PC-3 (cell line): Measurements from ENCODE around the gene DRC3. TPM values are rescaled to one million over a fixed set of nuclear protein-coding genes. Genes with fewer than 3 reads are reported as not detected.

Source experiments
- ATAC-seq: fragments of 200-7000 bp; cut with Tn5 transposase; 2 replicates; pipeline ENCODE4 v1.9.1; 2020; ENCODE audit warnings: mild to moderate bottlenecking, moderate library complexity
- BruUV-seq: library from RNA; stranded (reverse); fragments of 400-500 nt; replicated peaks from 2 replicates; lab custom pipeline; 2021; lab: Mats Ljungman, UMichigan
- CTCF ChIA-PET: fragments of 300-600 bp; sonication (Branson Sonifier 250); formaldehyde crosslinking; loops from one replicate; lab custom pipeline; 2022; ENCODE audit warnings: antibody characterized with exemption; lab: Charles Lee
- POLR2A ChIA-PET: fragments of 300-600 bp; sonication (Branson Sonifier 250); formaldehyde crosslinking; loops from one replicate; lab custom pipeline; 2022; ENCODE audit warnings: antibody characterized with exemption; ENCODE audit not compliant: unreplicated experiment; lab: Charles Lee
- DNase-seq: peaks from one replicate; pipeline ENCODE4 v3.0.0-alpha.2; 2015
- H2AFZ ChIP-seq: fragments of 300-600 bp; sonication (generic); 2 replicates; pipeline ENCODE4 v1.6.0; 2016; ENCODE audit warnings: antibody characterized with exemption, low read length
- H3F3A ChIP-seq: fragments of 300-600 bp; sonication (generic); one replicate; pipeline ENCODE4 v1.6.0; 2017; ENCODE audit warnings: antibody characterized with exemption, low read length, control low read depth, mild to moderate bottlenecking; ENCODE audit not compliant: unreplicated experiment
- H3K27ac ChIP-seq: fragments of 300-600 bp; sonication (generic); 2 replicates; pipeline ENCODE4 v1.5.1; 2016; ENCODE audit warnings: mild to moderate bottlenecking, low read length
- H3K27me3 ChIP-seq: fragments of 300-600 bp; sonication (generic); 2 replicates; pipeline ENCODE4 v1.6.1; 2016; ENCODE audit warnings: low read length, mixed read lengths
- H3K36me3 ChIP-seq: fragments of 300-600 bp; sonication (generic); 2 replicates; pipeline ENCODE4 v1.6.1; 2016; ENCODE audit warnings: low read depth, mixed run types, low read length, mixed read lengths
- H3K4me1 ChIP-seq: fragments of 300-600 bp; sonication (generic); 2 replicates; pipeline ENCODE4 v1.5.1; 2016; ENCODE audit warnings: low read length; ENCODE audit not compliant: insufficient read depth
- H3K4me2 ChIP-seq: fragments of 300-600 bp; sonication (generic); 2 replicates; pipeline ENCODE4 v1.6.0; 2016; ENCODE audit warnings: low read length
- H3K4me3 ChIP-seq: fragments of 300-600 bp; sonication (generic); 2 replicates; pipeline ENCODE4 v1.5.1; 2016; ENCODE audit warnings: mild to moderate bottlenecking, low read length, mixed read lengths
- H3K79me2 ChIP-seq: fragments of 300-600 bp; sonication (generic); 2 replicates; pipeline ENCODE4 v1.6.1; 2017; ENCODE audit warnings: low read length, mixed read lengths
- H3K9ac ChIP-seq: fragments of 300-600 bp; sonication (generic); 2 replicates; pipeline ENCODE4 v1.6.0; 2016; ENCODE audit warnings: mild to moderate bottlenecking, low read length
- H3K9me2 ChIP-seq: fragments of 300-600 bp; sonication (generic); replicated peaks from 2 replicates; pipeline ENCODE4 v1.6.1; 2016; ENCODE audit warnings: mixed run types, low read length, mixed read lengths
- H3K9me3 ChIP-seq: fragments of 300-600 bp; sonication (generic); 2 replicates; pipeline ENCODE4 v1.6.1; 2016; ENCODE audit warnings: low read length, mixed read lengths
- H4K20me1 ChIP-seq: fragments of 300-600 bp; sonication (generic); 2 replicates; pipeline ENCODE4 v1.6.1; 2016; ENCODE audit warnings: low read length, mixed read lengths
- EZH2 ChIP-seq: fragments of 300-600 bp; sonication (generic); IDR thresholded peaks from one replicate; pipeline ENCODE4 v1.6.1; 2017; ENCODE audit warnings: antibody characterized with exemption, mild to moderate bottlenecking, low read length; ENCODE audit not compliant: unreplicated experiment
- EZH2phosphoT487 ChIP-seq: fragments of 300-600 bp; sonication (generic); IDR thresholded peaks from 2 replicates; pipeline ENCODE4 v1.6.1; 2018; ENCODE audit warnings: mild to moderate bottlenecking, antibody characterized with exemption, low read length, borderline replicate concordance
- intact Hi-C: fragments of 100-400 bp; cut with micrococcal nuclease; formaldehyde crosslinking; loops from 2 replicates; pipeline ENCODE4 v1.9.0; 2023
- total RNA-seq: library from RNA; depleted of rRNA; stranded (reverse); fragments of >200 nt; gene quantifications from 2 replicates; pipeline ENCODE4 v1.2.3, GENCODE V29; 2014
- TF ChIP-seq, protein P1 (sequence below): fragments of 300-600 bp; sonication (generic); conservative IDR thresholded peaks from 2 replicates; pipeline ENCODE4 v1.5.1; 2017; ENCODE audit warnings: antibody characterized with exemption, low read depth, mild to moderate bottlenecking, low read length

DRC3 gene
- total RNA-seq, 1 experiment from 2014 or later, result 1.9 TPM

DNA sequence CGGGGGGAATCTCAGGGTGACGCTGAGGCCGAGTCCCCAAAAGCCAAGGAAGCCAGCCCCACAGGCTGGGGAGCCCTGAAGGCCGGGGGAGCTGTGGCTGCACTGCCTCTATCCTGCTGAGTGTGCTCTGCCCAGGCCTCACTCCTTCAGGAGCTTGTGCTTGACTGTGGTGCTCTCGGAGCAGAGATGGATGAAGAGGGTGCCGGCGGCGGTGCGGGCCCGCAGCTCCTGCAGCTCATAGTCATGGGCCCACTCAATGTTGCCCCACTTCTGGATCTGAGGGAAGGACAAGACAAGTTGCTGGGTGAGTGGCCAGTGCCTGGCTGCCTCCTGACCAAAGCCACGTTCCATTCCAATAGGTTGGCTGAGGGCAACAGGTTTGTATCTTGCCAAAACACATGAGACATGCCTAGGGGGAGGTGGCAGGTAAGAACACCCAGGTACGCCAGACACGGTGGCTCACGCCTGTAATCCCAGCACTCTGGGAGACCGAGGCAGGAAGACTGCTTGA, 45.8 kb downstream of the DRC3 start:
- no peak overlapping the region for H3K27ac ChIP-seq
- ChIA-PET CTCF (no interaction called here), POLR2A (no interaction called here)
- H3K9ac ChIP-seq, result no peak overlapping the region
- H3K27me3 ChIP-seq, result no peaks in the 10 kb centered on the region
- peaks cover 9% of the 10 kb centered on the region; the same call in 1 of the 2 replicates for H3K36me3 ChIP-seq
- H3K4me2 ChIP-seq, result no peak overlapping the region
- no peaks in the 10 kb centered on the region for H4K20me1 ChIP-seq
- no peaks in the 10 kb centered on the region for H3K9me2 ChIP-seq
- H3F3A ChIP-seq, result no peaks in the 10 kb centered on the region
- no TSS peak for BruUV-seq
- H3K4me1 ChIP-seq, result no peaks in the 10 kb centered on the region
- DNase-seq (no peak), ATAC-seq (no peak)
- H3K4me3 ChIP-seq, result no peak overlapping the region
- no peak overlapping the region for H2AFZ ChIP-seq
- no peaks in the 10 kb centered on the region for H3K79me2 ChIP-seq
- no peaks in the 10 kb centered on the region for H3K9me3 ChIP-seq
- TF ChIP-seq EZH2phosphoT487 (no peak), EZH2 (no peak)
- TF ChIP-seq, protein P1, sequence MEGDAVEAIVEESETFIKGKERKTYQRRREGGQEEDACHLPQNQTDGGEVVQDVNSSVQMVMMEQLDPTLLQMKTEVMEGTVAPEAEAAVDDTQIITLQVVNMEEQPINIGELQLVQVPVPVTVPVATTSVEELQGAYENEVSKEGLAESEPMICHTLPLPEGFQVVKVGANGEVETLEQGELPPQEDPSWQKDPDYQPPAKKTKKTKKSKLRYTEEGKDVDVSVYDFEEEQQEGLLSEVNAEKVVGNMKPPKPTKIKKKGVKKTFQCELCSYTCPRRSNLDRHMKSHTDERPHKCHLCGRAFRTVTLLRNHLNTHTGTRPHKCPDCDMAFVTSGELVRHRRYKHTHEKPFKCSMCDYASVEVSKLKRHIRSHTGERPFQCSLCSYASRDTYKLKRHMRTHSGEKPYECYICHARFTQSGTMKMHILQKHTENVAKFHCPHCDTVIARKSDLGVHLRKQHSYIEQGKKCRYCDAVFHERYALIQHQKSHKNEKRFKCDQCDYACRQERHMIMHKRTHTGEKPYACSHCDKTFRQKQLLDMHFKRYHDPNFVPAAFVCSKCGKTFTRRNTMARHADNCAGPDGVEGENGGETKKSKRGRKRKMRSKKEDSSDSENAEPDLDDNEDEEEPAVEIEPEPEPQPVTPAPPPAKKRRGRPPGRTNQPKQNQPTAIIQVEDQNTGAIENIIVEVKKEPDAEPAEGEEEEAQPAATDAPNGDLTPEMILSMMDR, result no peak
- intact Hi-C loops, result no loop called here

DNA sequence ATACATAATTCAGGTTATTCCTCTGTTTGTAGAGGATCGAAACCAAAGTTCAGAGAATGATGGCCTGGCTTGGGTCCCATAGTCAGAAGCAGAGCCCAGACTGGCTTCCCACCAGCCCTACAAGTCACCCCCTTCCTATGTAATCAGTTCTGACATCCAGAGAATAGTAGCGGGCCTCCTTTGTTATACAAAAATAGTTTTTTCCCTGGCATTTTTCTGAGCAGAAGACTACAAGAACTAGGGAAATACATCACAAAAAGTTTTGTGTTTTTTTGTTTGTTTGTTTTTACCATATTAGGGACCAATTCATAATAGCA, 47.1 kb downstream of the DRC3 start:
- no peak overlapping the region for H3K4me3 ChIP-seq
- no peak overlapping the region for H3K27ac ChIP-seq
- H4K20me1 ChIP-seq, result no peaks in the 10 kb centered on the region
- no peaks in the 10 kb centered on the region for H3K9me3 ChIP-seq
- ChIA-PET CTCF (no interaction called here), POLR2A (no interaction called here)
- no peak for TF ChIP-seq EZH2
- TF ChIP-seq, protein P1, result no peak
- TF ChIP-seq EZH2phosphoT487, result no peak
- H3K36me3 ChIP-seq, result peaks cover 9% of the 10 kb centered on the region
- DNase-seq, result no peak
- no peak overlapping the region for H2AFZ ChIP-seq
- H3K9ac ChIP-seq, result no peak overlapping the region
- no peak for ATAC-seq
- no peaks in the 10 kb centered on the region for H3K9me2 ChIP-seq
- no peak overlapping the region for H3K4me2 ChIP-seq
- H3K4me1 ChIP-seq, result no peaks in the 10 kb centered on the region
- H3F3A ChIP-seq, result no peaks in the 10 kb centered on the region
- intact Hi-C loops, result no loop called here
- no peaks in the 10 kb centered on the region for H3K27me3 ChIP-seq
- BruUV-seq, result no TSS peak
- H3K79me2 ChIP-seq, result no peaks in the 10 kb centered on the region

DNA sequence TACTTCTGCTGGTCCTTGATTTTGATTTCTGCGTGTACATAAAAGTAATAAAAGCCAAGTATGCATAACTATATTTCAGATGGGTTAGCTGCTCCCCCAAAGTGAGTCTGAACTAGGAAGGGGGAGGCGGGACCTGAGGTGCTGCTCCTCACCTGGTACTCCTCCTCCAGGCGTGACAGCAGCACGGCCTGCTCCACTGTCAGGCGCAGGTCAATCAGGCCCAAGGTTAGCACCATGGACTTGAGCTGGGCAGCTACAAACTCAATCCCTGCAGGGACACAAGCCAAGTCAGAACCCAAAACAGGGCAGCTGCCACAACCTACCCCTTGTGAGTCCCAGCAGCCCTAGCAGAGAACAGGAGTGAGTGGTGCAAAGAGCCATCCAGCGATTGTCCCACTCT, 48.3 kb downstream of the DRC3 start:
- H2AFZ ChIP-seq, result no peak overlapping the region
- no peak overlapping the region for H3K4me2 ChIP-seq
- ChIA-PET POLR2A (no interaction called here), CTCF (no interaction called here)
- H3F3A ChIP-seq, result no peaks in the 10 kb centered on the region
- no peaks in the 10 kb centered on the region for H3K27me3 ChIP-seq
- H3K9me2 ChIP-seq, result no peaks in the 10 kb centered on the region
- H3K36me3 ChIP-seq, result peaks cover 8% of the 10 kb centered on the region
- H3K9me3 ChIP-seq, result no peaks in the 10 kb centered on the region
- H3K9ac ChIP-seq, result no peak overlapping the region
- H3K4me1 ChIP-seq, result peaks cover 8% of the 10 kb centered on the region
- no peak overlapping the region for H3K4me3 ChIP-seq
- ATAC-seq (no peak), DNase-seq (no peak)
- H3K27ac ChIP-seq, result no peak overlapping the region
- no peaks in the 10 kb centered on the region for H3K79me2 ChIP-seq
- intact Hi-C loops, result no loop called here
- TF ChIP-seq EZH2phosphoT487 (no peak), EZH2 (no peak)
- TF ChIP-seq, protein P1, result no peak
- no peaks in the 10 kb centered on the region for H4K20me1 ChIP-seq
- no TSS peak for BruUV-seq
